ENCODE measurements around the gene ATN1.

The ATN1 gene

DNA sequence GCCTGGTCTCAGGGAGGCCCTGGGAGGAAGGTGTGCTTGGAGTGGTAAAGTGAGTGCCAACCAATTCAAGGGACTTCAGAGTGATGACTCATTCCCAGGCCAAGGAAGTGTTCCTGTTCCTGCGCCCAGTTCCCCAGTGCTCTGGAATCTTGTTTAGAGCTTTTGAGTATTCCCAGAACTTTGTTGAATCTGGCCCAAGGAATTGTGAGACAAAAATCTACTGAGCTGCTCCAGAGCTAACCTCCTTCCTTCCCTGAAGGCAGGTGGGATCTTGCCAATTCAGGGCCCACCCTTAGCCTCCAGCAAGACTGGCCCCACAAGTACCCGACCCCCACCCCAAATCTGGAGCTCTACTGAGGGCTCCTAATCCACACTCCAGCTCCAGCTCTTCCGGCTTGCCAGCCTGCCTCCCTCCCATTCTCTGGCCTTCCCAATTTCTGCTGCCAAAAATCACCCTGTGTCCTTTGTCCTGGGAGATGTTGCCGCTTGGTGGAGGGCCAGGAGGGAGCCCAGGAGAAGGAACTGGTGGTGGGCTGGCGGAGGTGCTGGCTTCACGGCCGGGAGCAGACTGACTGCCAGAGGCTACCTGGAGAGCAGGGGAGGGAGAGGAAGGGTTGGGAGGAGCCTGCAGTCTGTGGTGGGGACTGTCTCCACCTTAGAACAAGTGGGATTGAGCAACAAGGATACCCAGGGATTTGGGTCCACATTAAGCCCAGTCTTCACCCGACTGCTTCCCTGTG, 2.0 kb upstream of the ATN1 start:
- no peaks in the 10 kb centered on the region for H3K9me3 Mint-ChIP-seq
- DNase-seq (ENCODE audit: low spot score), result no peak
- no peak overlapping the region for H3K27ac Mint-ChIP-seq
- H3K4me3 Mint-ChIP-seq, result peak overlapping the region; percentile 85
- H3K27me3 Mint-ChIP-seq (ENCODE audit: low read depth), result no peaks in the 10 kb centered on the region
- peaks cover 37% of the 10 kb centered on the region for H3K4me1 Mint-ChIP-seq (ENCODE audit: low read depth)
- peaks cover 25% of the 10 kb centered on the region for H3K36me3 Mint-ChIP-seq (ENCODE audit: low read depth)

DNA sequence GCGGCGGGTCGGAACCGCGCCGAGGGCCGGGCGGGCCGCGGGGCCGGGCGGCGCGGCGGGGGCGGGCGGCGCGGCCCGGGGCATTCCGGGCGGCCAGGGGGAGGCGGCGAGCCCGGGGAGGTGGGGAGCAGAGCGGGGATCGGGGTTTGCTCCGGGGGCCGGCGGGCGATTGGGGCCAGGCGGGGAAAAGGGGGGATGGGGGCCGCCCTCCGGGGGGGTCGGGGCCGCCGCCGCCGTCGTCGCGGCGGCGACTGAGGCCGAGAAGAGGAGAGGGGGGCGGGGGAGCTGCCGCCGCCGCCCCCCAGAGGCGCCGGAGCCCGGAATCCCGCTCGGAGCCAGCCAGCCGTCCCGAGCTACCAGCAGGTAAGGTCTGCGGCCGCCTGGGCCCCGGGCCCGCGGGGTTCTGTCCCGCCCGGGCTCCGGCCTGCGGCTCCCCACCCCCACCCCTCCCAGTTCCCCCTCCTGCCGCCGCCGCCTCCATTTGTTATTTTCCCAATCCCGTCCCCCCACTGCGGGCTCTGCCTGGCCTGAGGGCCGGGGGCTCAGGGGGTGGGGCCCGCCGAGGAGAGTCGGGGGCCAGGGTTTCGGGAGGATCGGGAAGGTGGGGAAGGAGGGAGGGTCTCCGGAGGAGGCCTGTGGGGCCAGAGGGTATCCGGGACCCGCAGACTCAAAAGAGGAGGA, 403 bp downstream of the ATN1 start:
- Mint-ChIP-seq H3K4me1 (ENCODE audit: low read depth) (peaks cover 54% of the 10 kb centered on the region), H3K36me3 (ENCODE audit: low read depth) (peaks cover 6% of the 10 kb centered on the region), H3K27ac (peak overlapping the region; percentile 86), H3K27me3 (ENCODE audit: low read depth) (no peaks in the 10 kb centered on the region), H3K4me3 (peak overlapping the region; percentile 90), H3K9me3 (no peaks in the 10 kb centered on the region)
- DNase-seq (ENCODE audit: low spot score), result no peak

DNA sequence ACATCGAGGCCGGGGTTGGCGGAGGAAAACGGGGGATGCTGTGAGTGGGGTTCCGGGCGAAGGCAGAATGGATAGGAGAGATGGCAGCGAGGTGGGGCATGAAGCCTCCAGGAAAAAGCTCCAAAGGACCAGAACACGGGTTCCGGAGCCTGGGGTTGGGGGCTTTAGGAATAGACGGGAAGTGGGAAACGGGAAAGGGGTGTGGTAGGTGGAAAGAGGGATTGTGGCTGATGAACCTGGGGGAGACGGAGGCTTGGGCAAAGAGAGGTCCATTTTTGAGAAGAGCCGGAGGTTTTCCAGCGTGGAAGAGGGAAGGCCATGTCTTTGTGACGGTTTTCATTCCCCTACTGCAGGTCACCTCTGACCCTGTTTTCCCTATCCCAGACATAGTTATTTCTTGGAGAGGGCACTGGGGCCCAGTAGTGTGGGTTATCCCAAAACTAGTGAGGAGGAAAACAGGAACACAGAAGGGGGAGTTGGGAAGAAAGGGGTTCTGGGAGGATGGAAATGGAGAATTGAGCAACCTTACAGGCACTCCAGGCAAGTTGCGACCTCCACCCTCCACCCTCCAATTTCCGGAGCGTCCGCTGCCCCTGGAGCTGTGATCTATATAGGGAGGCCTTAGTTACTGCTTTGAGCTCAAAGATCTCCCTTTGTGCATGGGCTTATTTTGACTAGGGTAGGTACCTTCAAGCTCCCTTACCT, 1.1 kb downstream of the ATN1 start:
- peaks cover 8% of the 10 kb centered on the region for H3K36me3 Mint-ChIP-seq (ENCODE audit: low read depth)
- no peaks in the 10 kb centered on the region for H3K27me3 Mint-ChIP-seq (ENCODE audit: low read depth)
- no peaks in the 10 kb centered on the region for H3K9me3 Mint-ChIP-seq
- peaks cover 60% of the 10 kb centered on the region for H3K4me1 Mint-ChIP-seq (ENCODE audit: low read depth)
- H3K27ac Mint-ChIP-seq, result peak overlapping the region; percentile 86
- H3K4me3 Mint-ChIP-seq, result peak overlapping the region; percentile 90
- DNase-seq (ENCODE audit: low spot score), result no peak

DNA sequence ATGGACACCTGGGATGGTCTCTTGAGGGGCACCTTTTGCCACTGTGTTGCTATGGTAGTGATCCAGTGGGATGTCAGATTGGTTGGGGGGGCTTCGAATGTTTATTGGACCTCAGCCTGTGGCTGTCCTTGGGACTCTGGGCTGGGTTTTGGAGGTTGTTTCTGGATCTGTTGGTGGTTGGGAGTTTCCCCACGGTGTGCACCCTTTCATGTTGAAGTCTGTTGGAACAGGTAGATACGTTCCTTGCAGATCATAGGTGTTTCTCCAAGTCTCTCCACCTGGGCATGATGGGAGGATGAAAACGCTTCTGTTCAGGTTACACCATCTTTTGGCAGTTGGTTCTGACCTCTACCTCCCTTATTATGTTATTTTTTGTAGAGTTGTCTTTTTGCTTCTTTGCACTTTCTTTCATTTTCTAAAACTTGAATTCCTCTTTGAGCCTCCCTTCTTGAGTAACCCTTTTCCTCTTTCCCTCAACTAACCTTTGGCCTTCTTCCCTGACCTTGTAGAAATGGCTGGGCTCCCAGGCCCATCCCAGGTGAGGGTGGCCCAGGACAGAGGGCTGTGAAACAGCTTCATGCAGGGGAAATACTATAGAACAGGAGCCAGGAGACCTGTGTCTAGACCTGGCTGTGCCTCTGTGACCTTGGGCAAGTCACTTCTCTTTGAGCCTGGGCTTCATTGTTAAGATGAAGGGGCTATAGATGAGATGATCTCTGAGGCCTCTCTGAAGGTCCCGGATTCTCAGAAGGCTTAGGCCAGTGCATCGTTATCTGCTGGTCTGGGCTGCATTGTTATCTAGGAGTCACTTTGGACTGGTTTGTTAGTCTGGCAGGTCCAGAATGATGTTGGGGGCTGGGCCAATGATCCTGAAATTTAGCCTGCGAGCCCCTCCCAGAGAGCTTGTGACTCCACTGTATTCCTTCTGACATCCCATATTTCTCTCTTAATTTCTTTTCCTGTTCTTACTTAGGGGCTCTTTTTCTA, 2.0 kb downstream of the ATN1 start:
- Mint-ChIP-seq H3K27ac (peak overlapping the region; percentile 82), H3K9me3 (no peaks in the 10 kb centered on the region), H3K36me3 (ENCODE audit: low read depth) (peaks cover 15% of the 10 kb centered on the region), H3K4me3 (peak overlapping the region; percentile 90), H3K4me1 (ENCODE audit: low read depth) (peaks cover 59% of the 10 kb centered on the region), H3K27me3 (ENCODE audit: low read depth) (no peaks in the 10 kb centered on the region)
- no peak for DNase-seq (ENCODE audit: low spot score)

DNA sequence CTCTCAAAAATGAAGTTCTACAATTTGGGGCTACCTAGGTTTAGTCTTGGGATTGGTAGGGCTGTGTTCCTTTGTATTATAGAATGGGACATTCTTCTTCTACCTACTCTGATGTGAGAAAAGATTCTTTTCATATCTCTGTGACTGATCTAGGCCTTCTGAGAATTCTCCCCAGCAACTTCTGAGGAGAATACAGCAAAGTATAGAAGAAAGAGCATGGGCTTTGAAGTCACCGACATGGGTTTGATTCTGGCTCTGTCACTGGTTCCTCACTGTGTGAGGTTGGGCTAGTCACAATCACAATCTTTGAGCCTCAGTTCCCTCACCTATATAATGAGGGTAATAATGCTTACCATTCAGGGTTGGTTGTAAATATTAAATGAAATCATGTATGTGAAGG, 5.0 kb downstream of the ATN1 start:
- DNase-seq (ENCODE audit: low spot score), result no peak
- Mint-ChIP-seq H3K4me3 (peak overlapping the region; percentile 38), H3K27ac (peak overlapping the region; percentile 88), H3K4me1 (ENCODE audit: low read depth) (peaks cover 66% of the 10 kb centered on the region), H3K9me3 (no peaks in the 10 kb centered on the region), H3K27me3 (ENCODE audit: low read depth) (no peaks in the 10 kb centered on the region), H3K36me3 (ENCODE audit: low read depth) (peaks cover 34% of the 10 kb centered on the region)

GRCh38 chr12:6934110-6934509, 6.4 kb downstream of the ATN1 start:
- Mint-ChIP-seq H3K27me3 (ENCODE audit: low read depth) (no peaks in the 10 kb centered on the region), H3K4me1 (ENCODE audit: low read depth) (peaks cover 63% of the 10 kb centered on the region), H3K36me3 (ENCODE audit: low read depth) (peaks cover 33% of the 10 kb centered on the region), H3K27ac (peak overlapping the region; percentile 79), H3K9me3 (no peaks in the 10 kb centered on the region), H3K4me3 (no peak overlapping the region)
- DNase-seq (ENCODE audit: low spot score), result no peak

DNA sequence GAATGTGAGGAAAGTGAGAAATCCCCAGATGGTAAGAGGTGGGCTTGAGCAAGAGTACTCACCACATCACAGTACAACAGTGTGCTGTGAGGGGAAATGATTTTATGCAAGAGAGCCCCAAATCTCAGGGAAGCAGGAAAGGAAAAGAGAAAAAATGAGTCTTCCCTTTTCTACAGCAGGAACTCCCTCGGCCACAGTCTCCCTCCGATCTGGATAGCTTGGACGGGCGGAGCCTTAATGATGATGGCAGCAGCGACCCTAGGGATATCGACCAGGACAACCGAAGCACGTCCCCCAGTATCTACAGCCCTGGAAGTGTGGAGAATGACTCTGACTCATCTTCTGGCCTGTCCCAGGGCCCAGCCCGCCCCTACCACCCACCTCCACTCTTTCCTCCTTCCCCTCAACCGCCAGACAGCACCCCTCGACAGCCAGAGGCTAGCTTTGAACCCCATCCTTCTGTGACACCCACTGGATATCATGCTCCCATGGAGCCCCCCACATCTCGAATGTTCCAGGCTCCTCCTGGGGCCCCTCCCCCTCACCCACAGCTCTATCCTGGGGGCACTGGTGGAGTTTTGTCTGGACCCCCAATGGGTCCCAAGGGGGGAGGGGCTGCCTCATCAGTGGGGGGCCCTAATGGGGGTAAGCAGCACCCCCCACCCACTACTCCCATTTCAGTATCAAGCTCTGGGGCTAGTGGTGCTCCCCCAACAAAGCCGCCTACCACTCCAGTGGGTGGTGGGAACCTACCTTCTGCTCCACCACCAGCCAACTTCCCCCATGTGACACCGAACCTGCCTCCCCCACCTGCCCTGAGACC, 7.8 kb downstream of the ATN1 start:
- peaks cover 54% of the 10 kb centered on the region for H3K4me1 Mint-ChIP-seq (ENCODE audit: low read depth)
- peak overlapping the region; percentile 98 for H3K27ac Mint-ChIP-seq
- H3K27me3 Mint-ChIP-seq (ENCODE audit: low read depth), result no peaks in the 10 kb centered on the region
- peak overlapping the region; percentile 85 for H3K4me3 Mint-ChIP-seq
- DNase-seq (ENCODE audit: low spot score), result no peak
- H3K36me3 Mint-ChIP-seq (ENCODE audit: low read depth), result peaks cover 35% of the 10 kb centered on the region
- no peaks in the 10 kb centered on the region for H3K9me3 Mint-ChIP-seq

DNA sequence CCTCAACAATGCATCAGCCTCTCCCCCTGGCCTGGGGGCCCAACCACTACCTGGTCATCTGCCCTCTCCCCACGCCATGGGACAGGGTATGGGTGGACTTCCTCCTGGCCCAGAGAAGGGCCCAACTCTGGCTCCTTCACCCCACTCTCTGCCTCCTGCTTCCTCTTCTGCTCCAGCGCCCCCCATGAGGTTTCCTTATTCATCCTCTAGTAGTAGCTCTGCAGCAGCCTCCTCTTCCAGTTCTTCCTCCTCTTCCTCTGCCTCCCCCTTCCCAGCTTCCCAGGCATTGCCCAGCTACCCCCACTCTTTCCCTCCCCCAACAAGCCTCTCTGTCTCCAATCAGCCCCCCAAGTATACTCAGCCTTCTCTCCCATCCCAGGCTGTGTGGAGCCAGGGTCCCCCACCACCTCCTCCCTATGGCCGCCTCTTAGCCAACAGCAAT, 8.5 kb downstream of the ATN1 start:
- Mint-ChIP-seq H3K36me3 (ENCODE audit: low read depth) (peaks cover 34% of the 10 kb centered on the region), H3K4me1 (ENCODE audit: low read depth) (peaks cover 49% of the 10 kb centered on the region), H3K27me3 (ENCODE audit: low read depth) (no peaks in the 10 kb centered on the region), H3K27ac (peak overlapping the region; percentile 98), H3K4me3 (peak overlapping the region; percentile 85), H3K9me3 (no peaks in the 10 kb centered on the region)
- no peak for DNase-seq (ENCODE audit: low spot score)

DNA sequence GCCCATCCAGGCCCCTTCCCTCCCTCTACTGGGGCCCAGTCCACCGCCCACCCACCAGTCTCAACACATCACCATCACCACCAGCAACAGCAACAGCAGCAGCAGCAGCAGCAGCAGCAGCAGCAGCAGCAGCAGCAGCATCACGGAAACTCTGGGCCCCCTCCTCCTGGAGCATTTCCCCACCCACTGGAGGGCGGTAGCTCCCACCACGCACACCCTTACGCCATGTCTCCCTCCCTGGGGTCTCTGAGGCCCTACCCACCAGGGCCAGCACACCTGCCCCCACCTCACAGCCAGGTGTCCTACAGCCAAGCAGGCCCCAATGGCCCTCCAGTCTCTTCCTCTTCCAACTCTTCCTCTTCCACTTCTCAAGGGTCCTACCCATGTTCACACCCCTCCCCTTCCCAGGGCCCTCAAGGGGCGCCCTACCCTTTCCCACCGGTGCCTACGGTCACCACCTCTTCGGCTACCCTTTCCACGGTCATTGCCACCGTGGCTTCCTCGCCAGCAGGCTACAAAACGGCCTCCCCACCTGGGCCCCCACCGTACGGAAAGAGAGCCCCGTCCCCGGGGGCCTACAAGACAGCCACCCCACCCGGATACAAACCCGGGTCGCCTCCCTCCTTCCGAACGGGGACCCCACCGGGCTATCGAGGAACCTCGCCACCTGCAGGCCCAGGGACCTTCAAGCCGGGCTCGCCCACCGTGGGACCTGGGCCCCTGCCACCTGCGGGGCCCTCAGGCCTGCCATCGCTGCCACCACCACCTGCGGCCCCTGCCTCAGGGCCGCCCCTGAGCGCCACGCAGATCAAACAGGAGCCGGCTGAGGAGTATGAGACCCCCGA, 9.1 kb downstream of the ATN1 start:
- H3K4me3 Mint-ChIP-seq, result peak overlapping the region; percentile 85
- peak overlapping the region; percentile 98 for H3K27ac Mint-ChIP-seq
- DNase-seq (ENCODE audit: low spot score), result peak; percentile 62
- peaks cover 34% of the 10 kb centered on the region for H3K36me3 Mint-ChIP-seq (ENCODE audit: low read depth)
- H3K9me3 Mint-ChIP-seq, result no peaks in the 10 kb centered on the region
- H3K27me3 Mint-ChIP-seq (ENCODE audit: low read depth), result no peaks in the 10 kb centered on the region
- peaks cover 49% of the 10 kb centered on the region for H3K4me1 Mint-ChIP-seq (ENCODE audit: low read depth)

DNA sequence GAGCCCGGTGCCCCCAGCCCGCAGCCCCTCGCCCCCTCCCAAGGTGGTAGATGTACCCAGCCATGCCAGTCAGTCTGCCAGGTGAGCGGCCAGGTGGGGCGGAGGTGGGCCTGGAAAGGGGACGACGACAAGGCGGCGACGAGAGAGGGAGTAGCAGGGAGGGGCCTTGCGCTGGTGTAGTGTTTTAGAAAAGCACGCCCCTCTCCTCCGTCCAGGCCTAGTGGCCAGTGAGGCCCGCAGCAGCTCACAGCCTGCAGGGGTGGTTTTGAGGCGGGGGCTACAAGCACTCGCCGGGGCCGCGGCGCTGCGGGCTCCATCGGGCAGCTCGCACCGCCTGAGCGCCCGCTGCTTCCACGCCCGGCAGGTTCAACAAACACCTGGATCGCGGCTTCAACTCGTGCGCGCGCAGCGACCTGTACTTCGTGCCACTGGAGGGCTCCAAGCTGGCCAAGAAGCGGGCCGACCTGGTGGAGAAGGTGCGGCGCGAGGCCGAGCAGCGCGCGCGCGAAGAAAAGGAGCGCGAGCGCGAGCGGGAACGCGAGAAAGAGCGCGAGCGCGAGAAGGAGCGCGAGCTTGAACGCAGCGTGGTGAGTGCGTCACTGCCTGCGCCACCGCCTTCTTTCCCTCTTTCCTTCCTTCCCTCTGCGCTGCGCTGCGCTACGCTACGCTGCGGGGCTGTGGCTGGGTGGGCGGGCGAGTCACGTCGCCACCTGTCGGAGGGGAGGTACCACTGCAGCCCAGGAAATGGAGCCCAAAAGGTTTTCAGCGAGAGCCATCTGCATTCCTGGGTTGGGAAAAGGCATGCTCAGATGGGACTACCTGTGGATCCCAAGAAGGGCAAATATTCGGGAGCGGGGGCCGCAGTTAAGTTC, 10.0 kb downstream of the ATN1 start:
- Mint-ChIP-seq H3K27me3 (ENCODE audit: low read depth) (no peaks in the 10 kb centered on the region), H3K36me3 (ENCODE audit: low read depth) (peaks cover 34% of the 10 kb centered on the region), H3K4me3 (peak overlapping the region; percentile 85), H3K4me1 (ENCODE audit: low read depth) (peaks cover 44% of the 10 kb centered on the region), H3K9me3 (no peaks in the 10 kb centered on the region), H3K27ac (peak overlapping the region; percentile 98)
- peak; percentile 92 for DNase-seq (ENCODE audit: low spot score)

GRCh38 chr12:6938353-6939190, 10.8 kb downstream of the ATN1 start:
- DNase-seq (ENCODE audit: low spot score), result no peak
- H3K9me3 Mint-ChIP-seq, result no peaks in the 10 kb centered on the region
- peaks cover 41% of the 10 kb centered on the region for H3K4me1 Mint-ChIP-seq (ENCODE audit: low read depth)
- peaks cover 32% of the 10 kb centered on the region for H3K36me3 Mint-ChIP-seq (ENCODE audit: low read depth)
- peak overlapping the region; percentile 98 for H3K27ac Mint-ChIP-seq
- peak overlapping the region; percentile 85 for H3K4me3 Mint-ChIP-seq
- H3K27me3 Mint-ChIP-seq (ENCODE audit: low read depth), result no peaks in the 10 kb centered on the region
